Parathyroid adenoma (tissue), 2 donors: ENCODE data around the gene TOM1.
"Not testable (repeated sequence)": the region's sequence is repeated elsewhere in the genome, so short reads cannot be mapped to it uniquely, and the experiment has no call there.

Experiments used
- H2AFZ ChIP-seq: fragments of 300-600 bp; sonication (generic); one replicate; pipeline ENCODE4 v1.7.0; 2017; ENCODE audit warnings: antibody characterized with exemption, mild to moderate bottlenecking
- H3K27ac ChIP-seq: fragments of 300-600 bp; sonication (generic); one replicate; pipeline ENCODE4 v1.7.0; 2017
- H3K27me3 ChIP-seq: fragments of 300-600 bp; sonication (generic); one replicate; pipeline ENCODE4 v1.7.0; 2017; ENCODE audit warnings: low read length; ENCODE audit not compliant: control insufficient read depth, insufficient read depth
- H3K36me3 ChIP-seq: fragments of 300-600 bp; sonication (generic); one replicate; pipeline ENCODE4 v1.7.0; 2017; ENCODE audit warnings: low read length; ENCODE audit not compliant: control insufficient read depth, insufficient read depth
- H3K4me1 ChIP-seq: fragments of 300-600 bp; sonication (generic); one replicate; pipeline ENCODE4 v1.7.0; 2017; ENCODE audit warnings: control low read depth
- H3K4me2 ChIP-seq: fragments of 300-600 bp; sonication (generic); one replicate; pipeline ENCODE4 v1.7.0; 2017; ENCODE audit warnings: low read length
- H3K4me3 ChIP-seq: fragments of 300-600 bp; sonication (generic); one replicate; pipeline ENCODE4 v1.7.0; 2017; ENCODE audit warnings: low read depth, low read length
- H3K79me2 ChIP-seq: fragments of 300-600 bp; sonication (generic); one replicate; pipeline ENCODE4 v1.7.0; 2017; ENCODE audit warnings: control low read depth
- H3K9ac ChIP-seq: fragments of 300-600 bp; sonication (generic); one replicate; pipeline ENCODE4 v1.7.0; 2017; ENCODE audit warnings: mild to moderate bottlenecking
- H3K9me3 ChIP-seq: fragments of 300-600 bp; sonication (generic); one replicate; pipeline ENCODE4 v1.7.0; 2017; ENCODE audit warnings: low read length; ENCODE audit not compliant: control insufficient read depth
- CTCF ChIP-seq: fragments of 300-600 bp; sonication (generic); IDR thresholded peaks from one replicate; pipeline ENCODE4 v1.7.0; 2017; ENCODE audit warnings: antibody characterized with exemption, mild to moderate bottlenecking
- donor health status: primary hyperparathyroidism.

The TOM1 gene

GRCh38 chr22:35394011-35394312, 94.3 kb downstream of the TOM1 start:
- H3K4me2 ChIP-seq: no peak overlapping the region
- no peak overlapping the region for H2AFZ ChIP-seq
- H3K4me3 ChIP-seq: no peak overlapping the region
- H3K36me3 ChIP-seq: no peaks in the 10 kb centered on the region
- no peaks in the 10 kb centered on the region for H3K4me1 ChIP-seq
- no peaks in the 10 kb centered on the region for H3K9me3 ChIP-seq
- H3K9ac ChIP-seq: no peak overlapping the region
- no peak for TF ChIP-seq CTCF
- H3K79me2 ChIP-seq: no peaks in the 10 kb centered on the region
- no peaks in the 10 kb centered on the region for H3K27me3 ChIP-seq
- H3K27ac ChIP-seq: no peak overlapping the region

GRCh38 chr22:35394810-35395563, 95.3 kb downstream of the TOM1 start:
- no peaks in the 10 kb centered on the region for H3K27me3 ChIP-seq
- no peak for TF ChIP-seq CTCF
- no peak overlapping the region for H3K4me2 ChIP-seq
- no peak overlapping the region for H3K27ac ChIP-seq
- H3K9me3 ChIP-seq: no peaks in the 10 kb centered on the region
- H3K79me2 ChIP-seq: no peaks in the 10 kb centered on the region
- H3K36me3 ChIP-seq: no peaks in the 10 kb centered on the region
- no peak overlapping the region for H3K4me3 ChIP-seq
- H3K9ac ChIP-seq: no peak overlapping the region
- no peak overlapping the region for H2AFZ ChIP-seq
- no peaks in the 10 kb centered on the region for H3K4me1 ChIP-seq

GRCh38 chr22:35396622-35397021, 96.9 kb downstream of the TOM1 start:
- not testable (repeated sequence) for H3K79me2 ChIP-seq, H3K27ac ChIP-seq, H3K4me1 ChIP-seq, H3K9me3 ChIP-seq, H3K36me3 ChIP-seq, H3K9ac ChIP-seq, H3K4me2 ChIP-seq, H3K4me3 ChIP-seq, H3K27me3 ChIP-seq, H2AFZ ChIP-seq

GRCh38 chr22:35397095-35397904, 97.6 kb downstream of the TOM1 start:
- H3K9ac ChIP-seq: no peak overlapping the region
- H3K27me3 ChIP-seq: no peaks in the 10 kb centered on the region
- TF ChIP-seq CTCF: no peak
- no peaks in the 10 kb centered on the region for H3K79me2 ChIP-seq
- no peaks in the 10 kb centered on the region for H3K9me3 ChIP-seq
- H3K27ac ChIP-seq: no peak overlapping the region
- no peaks in the 10 kb centered on the region for H3K4me1 ChIP-seq
- no peak overlapping the region for H3K4me2 ChIP-seq
- H3K36me3 ChIP-seq: no peaks in the 10 kb centered on the region
- H3K4me3 ChIP-seq: no peak overlapping the region
- H2AFZ ChIP-seq: no peak overlapping the region
